Gastrocnemius medialis (tissue), 4 donors: Measurements from ENCODE around the gene WIPF3. TPM values are rescaled to one million over a fixed set of nuclear protein-coding genes. Genes with fewer than 3 reads are reported as not detected.

Experiments used
- ATAC-seq, 2 donors: fragments of 150-250 bp; one replicate each; pipeline ENCODE4 v1.9.1; 2016
- DNase-seq, 2 donors: peaks; one replicate each; pipeline ENCODE4 v3.0.0-alpha.2; 2019
- H3K27ac ChIP-seq, 4 donors: fragments of 200-600 bp; sonication (generic); 1 replicate in 1 of 4; 2 replicates in 3 of 4; pipeline ENCODE4 v1.5.1; 2016 to 2018; ENCODE audit warnings: mild to moderate bottlenecking in 2 of 4, moderate library complexity in 1 of 4
- H3K27me3 ChIP-seq, 3 donors: fragments of 200-600 bp; sonication (generic) in 2 of 3; 1 replicate in 1 of 3; 2 replicates in 2 of 3; pipeline versions ENCODE4 v1.5.1 to v1.6.0; 2016 to 2019; ENCODE audit warnings: mild to moderate bottlenecking in 1 of 3, moderate library complexity in 1 of 3
- H3K36me3 ChIP-seq, 2 donors: fragments of 200-600 bp; sonication (generic) in 1 of 2; one replicate each; pipeline ENCODE4 v1.5.1; 2017 to 2018
- H3K4me1 ChIP-seq, 2 donors: fragments of 200-600 bp; sonication (generic) in 1 of 2; one replicate each; pipeline ENCODE4 v1.5.1; 2016 to 2017; ENCODE audit warnings: mild to moderate bottlenecking in 2 of 2
- H3K4me3 ChIP-seq, 4 donors: fragments of 200-600 bp; sonication (generic) in 3 of 4; 1 replicate in 1 of 4; 2 replicates in 3 of 4; pipeline ENCODE4 v1.5.1; 2016 to 2019; ENCODE audit warnings: mild to moderate bottlenecking in 2 of 4
- H3K9me3 ChIP-seq, 3 donors: fragments of 200-600 bp; sonication (generic) in 2 of 3; 1 replicate in 1 of 3; 2 replicates in 2 of 3; pipeline ENCODE4 v1.5.1; 2016 to 2019
- POLR2A ChIP-seq, 2 donors: fragments of 450-650 bp; IDR thresholded peaks; one replicate each; pipeline ENCODE4 v1.6.1; 2017; ENCODE audit warnings: antibody characterized with exemption in 2 of 2, mild to moderate bottlenecking in 2 of 2, moderate library complexity in 2 of 2
- in situ Hi-C, 4 donors: fragments of 200-750 bp; cut with MboI; loops; one replicate each; pipeline versions ENCODE4 v1.15.0 to v1.8.0; 2017; ENCODE audit warnings: low sequenced_read_pairs in 4 of 4
- intact Hi-C: fragments of 100-400 bp; cut with DNase I; formaldehyde crosslinking; loops from one replicate; pipeline ENCODE4 v1.15.1; 2023; ENCODE audit warnings: low total_unique reads
- total RNA-seq, 4 donors: library from RNA; depleted of rRNA; stranded (reverse); fragments of >200 nt; gene quantifications; one replicate each; pipeline versions ENCODE4 v1.1.0 to v1.2.3, GENCODE V29; 2016
- TF ChIP-seq, protein P1 (sequence below), 5 experiments: fragments of 450-650 bp in 3 of 5; fragments of 200-600 bp in 2 of 5; sonication (generic) in 2 of 5; IDR thresholded peaks in 4 of 5; conservative IDR thresholded peaks in 1 of 5; 1 replicate in 4 of 5; 2 replicates in 1 of 5; pipeline ENCODE4 v1.5.1; 2016 to 2019; ENCODE audit warnings: antibody characterized with exemption in 5 of 5, mild to moderate bottlenecking in 3 of 5, moderate library complexity in 3 of 5

WIPF3 gene
- total RNA-seq, 4 donors from 2014 or later: 4.2 to 9.9 (median 8.3) TPM

DNA sequence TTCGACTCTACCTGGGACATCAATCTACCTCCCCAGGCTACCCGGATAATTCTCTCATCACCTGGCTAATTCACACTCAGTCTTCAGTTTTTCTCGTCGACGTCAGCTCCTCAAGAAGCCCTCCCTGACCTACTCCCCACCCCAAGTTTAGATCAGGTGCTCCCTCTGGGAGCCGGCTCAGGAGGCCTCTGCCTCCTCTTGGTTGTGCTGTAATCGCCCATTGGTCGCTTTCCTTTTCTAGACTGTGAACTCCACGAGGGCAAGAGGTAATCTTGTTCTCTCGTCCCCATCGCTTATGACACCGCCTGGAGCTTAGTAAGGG is 461 bp upstream of the WIPF3 start:
- Histone ChIP-seq H3K4me3 (peak overlapping the region; percentile 59 to 82 (median 72)), H3K36me3 (no peaks in the 10 kb centered on the region), H3K9me3 (no peaks in the 10 kb centered on the region), H3K27me3 (no peaks in the 10 kb centered on the region), H3K4me1 (peaks cover 27 to 31% of the 10 kb centered on the region in 2 donors), H3K27ac (peak overlapping the region; percentile 84 to 96 (median 94))
- peak in 1 of 2 donors; percentile 60 for ATAC-seq
- TF ChIP-seq, protein P1, sequence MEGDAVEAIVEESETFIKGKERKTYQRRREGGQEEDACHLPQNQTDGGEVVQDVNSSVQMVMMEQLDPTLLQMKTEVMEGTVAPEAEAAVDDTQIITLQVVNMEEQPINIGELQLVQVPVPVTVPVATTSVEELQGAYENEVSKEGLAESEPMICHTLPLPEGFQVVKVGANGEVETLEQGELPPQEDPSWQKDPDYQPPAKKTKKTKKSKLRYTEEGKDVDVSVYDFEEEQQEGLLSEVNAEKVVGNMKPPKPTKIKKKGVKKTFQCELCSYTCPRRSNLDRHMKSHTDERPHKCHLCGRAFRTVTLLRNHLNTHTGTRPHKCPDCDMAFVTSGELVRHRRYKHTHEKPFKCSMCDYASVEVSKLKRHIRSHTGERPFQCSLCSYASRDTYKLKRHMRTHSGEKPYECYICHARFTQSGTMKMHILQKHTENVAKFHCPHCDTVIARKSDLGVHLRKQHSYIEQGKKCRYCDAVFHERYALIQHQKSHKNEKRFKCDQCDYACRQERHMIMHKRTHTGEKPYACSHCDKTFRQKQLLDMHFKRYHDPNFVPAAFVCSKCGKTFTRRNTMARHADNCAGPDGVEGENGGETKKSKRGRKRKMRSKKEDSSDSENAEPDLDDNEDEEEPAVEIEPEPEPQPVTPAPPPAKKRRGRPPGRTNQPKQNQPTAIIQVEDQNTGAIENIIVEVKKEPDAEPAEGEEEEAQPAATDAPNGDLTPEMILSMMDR (IDR thresholded peaks at IDR 0.05 in 4 of 5, conservative IDR thresholded peaks at IDR 0.05 in 1 of 5): no peak
- no peak for TF ChIP-seq POLR2A (IDR thresholded peaks at IDR 0.05)
- in situ Hi-C loops: no loop called here
- intact Hi-C loops: loop anchor here (2.0 to 5.0 kb wide), 4 partner anchors 25 to 221 kb away; partner anchors contain the start of gene FKBP14
- DNase-seq: peak in 1 of 2 donors; percentile 33

DNA sequence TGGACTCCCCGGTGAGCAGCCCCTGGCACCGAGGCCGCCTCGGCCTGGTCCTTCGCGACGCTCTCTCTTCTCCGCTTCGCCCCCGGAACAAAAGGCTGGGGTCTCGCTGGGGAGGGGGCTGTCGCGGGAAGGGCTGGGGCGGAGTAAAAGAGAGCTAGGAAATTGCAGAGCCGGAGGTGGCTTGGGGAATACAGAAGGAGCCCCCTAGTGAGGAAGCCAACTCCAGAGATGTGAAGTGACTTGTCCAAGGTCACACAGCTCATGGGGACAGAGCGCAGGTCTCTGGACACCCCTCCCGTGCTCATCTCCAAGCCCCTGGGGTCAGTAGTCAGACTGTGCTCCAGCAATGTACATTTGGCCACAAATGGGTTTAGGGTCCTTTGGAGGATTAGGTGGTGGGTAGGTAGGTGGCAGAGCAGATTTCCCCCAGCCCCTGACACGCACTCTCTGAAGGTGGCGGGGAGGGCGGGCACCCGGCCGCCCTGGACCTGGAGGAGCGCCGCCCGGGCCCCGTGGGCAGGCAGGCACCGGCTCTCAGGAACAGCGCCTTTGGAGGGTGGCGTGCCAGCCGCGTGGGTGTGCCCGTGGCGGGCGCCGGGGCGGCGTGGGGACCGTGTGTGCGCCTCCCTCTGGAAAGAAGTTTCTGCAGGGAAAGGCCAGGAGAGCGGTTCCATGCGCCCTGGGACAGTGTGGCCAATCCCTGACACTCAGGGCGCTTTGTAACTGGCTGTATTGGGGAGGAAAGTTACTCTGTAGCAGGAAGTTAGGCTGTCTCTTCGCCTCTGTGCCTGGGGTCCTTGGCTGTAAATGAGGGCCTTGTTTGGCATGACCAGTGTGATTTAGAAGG is 910 bp downstream of the WIPF3 start:
- H3K36me3 ChIP-seq: no peaks in the 10 kb centered on the region
- peak; percentile 53 to 82 for DNase-seq
- H3K4me1 ChIP-seq: peaks cover 40 to 44% of the 10 kb centered on the region in 2 donors
- ATAC-seq: peak; percentile 64 to 65
- no peaks in the 10 kb centered on the region for H3K27me3 ChIP-seq
- in situ Hi-C loops: no loop called here
- TF ChIP-seq POLR2A (IDR thresholded peaks at IDR 0.05): peak; percentile 44 to 49
- TF ChIP-seq, protein P1 (IDR thresholded peaks at IDR 0.05 in 4 of 5, conservative IDR thresholded peaks at IDR 0.05 in 1 of 5): peak in 4 of 5 experiments; percentile 27 to 59 (median 41)
- intact Hi-C loops: loop anchor here (1.0 to 5.0 kb wide), 5 partner anchors 26 to 220 kb away; partner anchors contain the start of gene FKBP14
- H3K9me3 ChIP-seq: no peaks in the 10 kb centered on the region
- H3K4me3 ChIP-seq: peak overlapping the region; percentile 59 to 82 (median 72)
- peak overlapping the region; percentile 84 to 96 (median 94) for H3K27ac ChIP-seq

DNA sequence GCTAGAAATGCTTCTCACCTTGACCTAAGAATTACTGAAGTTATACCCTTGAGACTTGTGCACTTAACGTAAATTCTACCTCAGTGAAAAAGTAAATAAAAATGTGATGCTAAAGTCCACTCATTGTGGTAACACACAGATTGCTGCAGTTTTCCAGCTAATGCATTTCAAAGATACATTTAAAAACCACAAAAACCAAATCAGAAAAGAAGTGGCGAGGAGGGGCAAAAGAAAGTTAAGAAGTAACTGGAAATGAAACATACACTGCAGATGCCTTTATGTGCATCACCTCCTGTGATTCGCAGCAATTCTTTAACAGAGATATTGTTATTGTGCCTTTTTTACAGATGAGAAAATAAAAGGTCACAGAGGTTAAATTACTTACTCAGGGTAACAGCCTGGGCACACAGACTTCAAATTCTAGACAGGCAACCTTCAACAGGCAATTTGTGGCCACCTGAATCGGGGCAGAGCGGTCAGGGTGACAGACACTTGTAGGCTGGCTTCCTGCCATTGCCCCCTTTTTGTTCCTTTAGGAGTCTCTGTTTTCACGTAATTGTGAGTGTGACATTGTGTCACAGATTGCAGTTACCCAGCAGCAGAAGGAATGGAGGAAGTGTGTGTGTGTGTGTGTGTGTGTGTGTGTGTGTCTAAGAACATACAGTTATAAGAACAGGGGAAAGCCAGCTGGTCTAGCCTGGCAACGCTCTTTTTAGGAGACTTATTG is 1.9 kb downstream of the WIPF3 start:
- Histone ChIP-seq H3K36me3 (no peaks in the 10 kb centered on the region), H3K27me3 (no peaks in the 10 kb centered on the region), H3K9me3 (no peaks in the 10 kb centered on the region), H3K4me3 (peak overlapping the region in 2 of 4 donors; percentile 70 to 74), H3K4me1 (peaks cover 49 to 54% of the 10 kb centered on the region in 2 donors), H3K27ac (peak overlapping the region; percentile 84 to 96 (median 94))
- DNase-seq: no peak
- no peak for TF ChIP-seq POLR2A (IDR thresholded peaks at IDR 0.05)
- TF ChIP-seq, protein P1 (IDR thresholded peaks at IDR 0.05 in 4 of 5, conservative IDR thresholded peaks at IDR 0.05 in 1 of 5): no peak
- no peak for ATAC-seq
- intact Hi-C loops: loop anchor here (2.0 to 5.0 kb wide), 2 partner anchors 45 to 61 kb away; no protein-coding TSS in a partner anchor
- in situ Hi-C loops: no loop called here

DNA sequence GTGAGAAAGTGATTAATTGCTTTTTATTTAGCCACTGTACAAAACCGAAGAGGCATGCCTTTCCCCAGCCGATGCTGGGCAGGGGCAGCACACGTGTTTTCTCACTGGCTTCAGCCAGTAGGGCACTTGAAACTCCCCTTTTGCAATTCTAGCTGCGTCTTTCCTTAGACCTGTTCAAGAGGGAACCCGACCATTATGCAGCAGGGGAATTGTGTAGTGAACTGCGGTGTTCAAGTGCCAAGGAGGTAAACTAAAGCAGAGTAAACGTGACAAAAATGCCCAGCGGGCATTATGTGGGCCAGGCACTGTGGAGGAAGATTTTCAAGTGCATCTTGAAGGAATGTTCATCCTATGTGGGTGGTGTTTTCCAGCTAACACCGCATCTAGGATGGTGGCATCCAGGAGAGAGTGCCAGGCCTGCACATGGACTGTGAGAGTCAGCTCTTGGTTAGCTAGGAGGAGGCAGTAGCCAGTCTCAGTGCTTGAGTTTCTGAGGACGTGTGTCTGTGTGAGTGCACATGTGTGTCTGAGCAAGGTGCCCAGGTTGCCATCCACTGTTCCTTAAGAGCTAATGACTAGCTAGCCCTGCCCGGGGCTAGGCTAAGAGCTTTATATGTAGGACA is 3.3 kb downstream of the WIPF3 start:
- no peaks in the 10 kb centered on the region for H3K36me3 ChIP-seq
- H3K27me3 ChIP-seq: no peaks in the 10 kb centered on the region
- DNase-seq (peak in 1 of 2 donors; percentile 41), ATAC-seq (peak in 1 of 2 donors; percentile 44)
- H3K9me3 ChIP-seq: no peaks in the 10 kb centered on the region
- peak overlapping the region in 1 of 4 donors; percentile 13 for H3K4me3 ChIP-seq
- TF ChIP-seq, protein P1 (IDR thresholded peaks at IDR 0.05 in 4 of 5, conservative IDR thresholded peaks at IDR 0.05 in 1 of 5): no peak
- TF ChIP-seq POLR2A (IDR thresholded peaks at IDR 0.05): no peak
- peak overlapping the region; percentile 84 to 96 (median 94) for H3K27ac ChIP-seq
- H3K4me1 ChIP-seq: peaks cover 49 to 55% of the 10 kb centered on the region in 2 donors
- in situ Hi-C loops (no loop called here), intact Hi-C loops (loop anchor here (2.0 to 5.0 kb wide), 2 partner anchors 43 to 62 kb away; no protein-coding TSS in a partner anchor)
